Astrocyte (in vitro differentiated cells and primary cell): ENCODE results near the gene CLEC11A. TPM values are rescaled to one million over a fixed set of nuclear protein-coding genes. Genes with fewer than 3 reads are reported as not detected.

Experiments
- DNase-seq: peaks from one replicate; pipeline ENCODE4 v3.0.0-alpha.2; 2010; ENCODE audit warnings: low read depth
- FAIRE-seq: peaks from 2 replicates; lab custom pipeline; 2011; peaks lifted over from hg19 to GRCh38; lab: Jason Lieb, UNC
- H2AFZ ChIP-seq: 2 replicates; pipeline ENCODE4 v1.6.0; 2012; ENCODE audit warnings: low read depth, low read length, inconsistent platforms
- H3K27ac ChIP-seq: 2 replicates; pipeline ENCODE4 v1.5.1; 2011; ENCODE audit warnings: low read depth, low read length, inconsistent platforms
- H3K27me3 ChIP-seq: 2 replicates; pipeline ENCODE4 v1.6.0; 2011; ENCODE audit warnings: low read length, inconsistent platforms; ENCODE audit not compliant: insufficient read depth
- H3K36me3 ChIP-seq: 2 replicates; pipeline ENCODE4 v1.5.1; 2011; ENCODE audit warnings: low read length, inconsistent platforms; ENCODE audit not compliant: insufficient read depth
- H3K4me1 ChIP-seq: 2 replicates; pipeline ENCODE4 v1.5.1; 2011; ENCODE audit warnings: low read length, inconsistent platforms; ENCODE audit not compliant: insufficient read depth
- H3K4me2 ChIP-seq: 2 replicates; pipeline ENCODE4 v1.6.0; 2012; ENCODE audit warnings: low read length, inconsistent platforms
- H3K4me3 ChIP-seq: 2 replicates; pipeline ENCODE4 v1.5.1; 2011; ENCODE audit warnings: low read depth, mild to moderate bottlenecking, low read length, inconsistent platforms; ENCODE audit not compliant: insufficient read depth
- H3K79me2 ChIP-seq: 2 replicates; pipeline ENCODE4 v1.6.0; 2012; ENCODE audit warnings: mild to moderate bottlenecking, low read length, inconsistent platforms; ENCODE audit not compliant: insufficient read depth
- H3K9ac ChIP-seq: 2 replicates; pipeline ENCODE4 v1.6.0; 2012; ENCODE audit warnings: mild to moderate bottlenecking, low read length, inconsistent platforms
- H3K9me3 ChIP-seq: 2 replicates; pipeline ENCODE4 v1.5.1; 2012; ENCODE audit warnings: low read depth, mild to moderate bottlenecking, low read length, inconsistent platforms; ENCODE audit not compliant: insufficient read depth
- H4K20me1 ChIP-seq: 2 replicates; pipeline ENCODE4 v1.6.0; 2012; ENCODE audit warnings: low read length, inconsistent platforms; ENCODE audit not compliant: insufficient read depth
- H3K27ac Mint-ChIP-seq: one replicate; pipeline ENCODE4 v1.8.0; 2021; ENCODE audit warnings: mild to moderate bottlenecking, mixed read lengths; ENCODE audit not compliant: unreplicated experiment
- H3K27me3 Mint-ChIP-seq: one replicate; pipeline ENCODE4 v1.8.0; 2021; ENCODE audit warnings: low read depth, mixed read lengths; ENCODE audit not compliant: unreplicated experiment
- H3K36me3 Mint-ChIP-seq: one replicate; pipeline ENCODE4 v1.8.0; 2021; ENCODE audit warnings: low read depth, mixed read lengths; ENCODE audit not compliant: unreplicated experiment
- H3K4me1 Mint-ChIP-seq: one replicate; pipeline ENCODE4 v1.8.0; 2021; ENCODE audit warnings: low read depth, mixed read lengths; ENCODE audit not compliant: unreplicated experiment
- H3K4me3 Mint-ChIP-seq: one replicate; pipeline ENCODE4 v1.8.0; 2021; ENCODE audit warnings: mild to moderate bottlenecking, moderate library complexity, mixed read lengths; ENCODE audit not compliant: unreplicated experiment
- H3K9me3 Mint-ChIP-seq: one replicate; pipeline ENCODE4 v1.8.0; 2021; ENCODE audit warnings: mild to moderate bottlenecking, mixed read lengths; ENCODE audit not compliant: unreplicated experiment
- CTCF ChIP-seq: IDR thresholded peaks from 2 replicates; pipeline ENCODE4 v1.5.1; 2011; ENCODE audit warnings: low read depth, mild to moderate bottlenecking, inconsistent platforms, low read length, moderate library complexity; ENCODE audit not compliant: insufficient read depth
- EZH2 ChIP-seq: IDR thresholded peaks from 2 replicates; pipeline ENCODE4 v1.6.1; 2012; ENCODE audit warnings: mild to moderate bottlenecking, low read length, inconsistent platforms; ENCODE audit not compliant: insufficient read depth
- total RNA-seq: library from RNA; stranded (reverse); gene quantifications from 2 replicates; pipeline ENCODE4 v1.2.1, GENCODE V29; 2021

Gene CLEC11A
- total RNA-seq, 1 donor from 2014 or later: not detected

GRCh38 chr19:50723735-50724521 is 764 bp downstream of the CLEC11A start:
- H3K27ac ChIP-seq: no peak overlapping the region
- no peaks in the 10 kb centered on the region for H3K9me3 ChIP-seq
- H3K4me2 ChIP-seq: peak overlapping the region; percentile 87
- no peak for DNase-seq
- H3K79me2 ChIP-seq: no peaks in the 10 kb centered on the region
- TF ChIP-seq EZH2 (no peak), CTCF (no peak)
- no peak overlapping the region for H3K4me3 Mint-ChIP-seq
- no peaks in the 10 kb centered on the region for H4K20me1 ChIP-seq
- peaks cover 8% of the 10 kb centered on the region for H3K4me1 ChIP-seq
- no peaks in the 10 kb centered on the region for H3K36me3 ChIP-seq
- H3K27me3 ChIP-seq: no peaks in the 10 kb centered on the region
- H3K4me3 ChIP-seq: peak overlapping the region; percentile 53
- H3K27me3 Mint-ChIP-seq: no peaks in the 10 kb centered on the region
- peak overlapping the region; percentile 50 for H3K9ac ChIP-seq
- H3K9me3 Mint-ChIP-seq: peaks cover 28% of the 10 kb centered on the region
- no peak for FAIRE-seq
- H3K4me1 Mint-ChIP-seq: no peaks in the 10 kb centered on the region
- no peaks in the 10 kb centered on the region for H3K36me3 Mint-ChIP-seq
- H2AFZ ChIP-seq: peak overlapping the region; percentile 79
- no peak overlapping the region for H3K27ac Mint-ChIP-seq

- Mint-ChIP-seq H3K27ac (no peak overlapping the region), H3K4me1 (no peaks in the 10 kb centered on the region), H3K4me3 (no peak overlapping the region), H3K9me3 (peaks cover 28% of the 10 kb centered on the region), H3K27me3 (no peaks in the 10 kb centered on the region), H3K36me3 (no peaks in the 10 kb centered on the region)
- Histone ChIP-seq H3K27ac (peak overlapping the region; percentile 38), H3K4me1 (peaks cover 8% of the 10 kb centered on the region), H3K4me3 (peak overlapping the region; percentile 58), H3K79me2 (no peaks in the 10 kb centered on the region), H2AFZ (peak overlapping the region; percentile 91), H3K4me2 (peak overlapping the region; percentile 87), H3K27me3 (no peaks in the 10 kb centered on the region), H4K20me1 (no peaks in the 10 kb centered on the region), H3K9me3 (no peaks in the 10 kb centered on the region), H3K9ac (peak overlapping the region; percentile 79), H3K36me3 (no peaks in the 10 kb centered on the region)
- DNase-seq (peak; percentile 81), FAIRE-seq (no peak)
- no peak for TF ChIP-seq EZH2
- TF ChIP-seq CTCF: peak; percentile 6
Observed at GRCh38 chr19:50724522-50725217, 1.5 kb downstream of the CLEC11A start.
